Upper lobe of left lung (tissue), 4 donors: ENCODE results near the gene SNAP47.

Experiments
- CTCF ChIP-seq, 6 experiments: fragments of 450-650 bp in 4 of 6; fragments of 200-600 bp in 2 of 6; sonication (generic) in 2 of 6; IDR thresholded peaks; one replicate each; pipeline ENCODE4 v1.5.1; 2016 to 2019; ENCODE audit warnings: antibody characterized with exemption in 6 of 6
- EP300 ChIP-seq, 4 donors: sonication (generic); formaldehyde crosslinking; IDR thresholded peaks; one replicate each; pipeline ENCODE4 v1.5.1; 2017; ENCODE audit warnings: antibody characterized with exemption in 4 of 4, control low read depth in 2 of 4
- POLR2A ChIP-seq, 4 donors: fragments of 450-650 bp; IDR thresholded peaks; one replicate each; pipeline ENCODE4 v1.5.1; 2016 to 2017; ENCODE audit warnings: antibody characterized with exemption in 4 of 4, mild to moderate bottlenecking in 2 of 4
- POLR2AphosphoS5 ChIP-seq, 2 donors: sonication (generic); formaldehyde crosslinking; IDR thresholded peaks; one replicate each; pipeline ENCODE4 v1.5.1; 2017; ENCODE audit warnings: antibody characterized with exemption in 2 of 2

GRCh38 chr1:227791425-227792143 lies 56.3 kb downstream of the SNAP47 start:
- no peak for TF ChIP-seq EP300 (IDR thresholded peaks at IDR 0.05)
- TF ChIP-seq CTCF (IDR thresholded peaks at IDR 0.05), result no peak
- no peak for TF ChIP-seq POLR2A (IDR thresholded peaks at IDR 0.05)
- TF ChIP-seq POLR2AphosphoS5 (IDR thresholded peaks at IDR 0.05), result no peak
